ENCODE data around the gene ARNT2. TPM values are rescaled to one million over a fixed set of nuclear protein-coding genes. Genes with fewer than 3 reads are reported as not detected.

Gene ARNT2
- total RNA-seq, 1 experiment from 2014 or later: 16.8 TPM

DNA sequence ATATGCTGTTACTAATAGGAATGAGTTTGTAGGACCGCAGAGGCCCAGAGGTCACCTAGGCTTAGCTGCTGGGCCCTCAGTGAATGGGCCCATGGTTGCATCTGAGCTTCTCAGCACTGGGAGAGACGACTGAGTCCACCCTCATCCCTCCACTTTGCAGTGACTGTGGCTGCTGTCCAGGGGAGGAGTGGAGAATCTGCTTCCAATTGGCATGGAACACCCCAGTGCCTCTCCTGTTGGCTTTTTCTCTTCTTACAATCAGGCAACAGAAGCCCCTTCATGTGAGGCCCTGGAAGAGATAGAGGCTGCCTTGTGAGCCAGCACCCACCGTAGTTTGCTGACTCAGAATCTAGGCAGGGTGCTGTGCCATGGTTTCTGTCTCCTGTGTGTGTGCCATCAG lies 55.6 kb downstream of the ARNT2 start:
- no TSS peak for BruUV-seq (replicated peaks)

GRCh38 chr15:80461356-80462095 lies 57.3 kb downstream of the ARNT2 start:
- intact Hi-C loops (cut with micrococcal nuclease; ENCODE audit: unreplicated experiment): no loop called here
- POLR2A ChIA-PET: no interaction called here
- CTCF ChIA-PET: interaction anchor here (0.5 kb wide), 1 partner anchor 54 kb away, joined by 6 read pairs; no protein-coding TSS in a partner anchor
- ATAC-seq: no peak
- no peak for DNase-seq (ENCODE audit: low read depth, low spot score)
- no peak overlapping the region for H3K4me3 ChIP-seq (ENCODE audit: low read depth in 2 of 2, low read length in 2 of 2)
- in situ Hi-C loops (cut with HindIII; ENCODE audit: low pct_unique_long_range_greater_than_20kb, low sequenced_read_pairs): no loop called here
- no peaks in the 10 kb centered on the region for H3K27me3 ChIP-seq (ENCODE audit: control insufficient read depth, insufficient read depth, low read length)
- no peaks in the 10 kb centered on the region for H3K9me3 ChIP-seq (ENCODE audit: control insufficient read depth, insufficient read depth, low read depth, low read length)
- H3K27ac ChIP-seq (ENCODE audit: low read length): no peak overlapping the region
- BruUV-seq (replicated peaks): no TSS peak
- TF ChIP-seq POLR2AphosphoS5 (IDR thresholded peaks at IDR 0.05; ENCODE audit: low read depth, low read length) (no peak), REST (IDR thresholded peaks at IDR 0.05; ENCODE audit: insufficient read depth in 1 of 2, low read depth in 2 of 2, low read length in 1 of 2) (no peak), SIN3A (IDR thresholded peaks at IDR 0.05; ENCODE audit: borderline replicate concordance, insufficient read depth, low read depth, low read length) (no peak), TCF7L2 (IDR thresholded peaks at IDR 0.05; ENCODE audit: low read depth, low read length) (no peak)
- TF ChIP-seq, protein P1, sequence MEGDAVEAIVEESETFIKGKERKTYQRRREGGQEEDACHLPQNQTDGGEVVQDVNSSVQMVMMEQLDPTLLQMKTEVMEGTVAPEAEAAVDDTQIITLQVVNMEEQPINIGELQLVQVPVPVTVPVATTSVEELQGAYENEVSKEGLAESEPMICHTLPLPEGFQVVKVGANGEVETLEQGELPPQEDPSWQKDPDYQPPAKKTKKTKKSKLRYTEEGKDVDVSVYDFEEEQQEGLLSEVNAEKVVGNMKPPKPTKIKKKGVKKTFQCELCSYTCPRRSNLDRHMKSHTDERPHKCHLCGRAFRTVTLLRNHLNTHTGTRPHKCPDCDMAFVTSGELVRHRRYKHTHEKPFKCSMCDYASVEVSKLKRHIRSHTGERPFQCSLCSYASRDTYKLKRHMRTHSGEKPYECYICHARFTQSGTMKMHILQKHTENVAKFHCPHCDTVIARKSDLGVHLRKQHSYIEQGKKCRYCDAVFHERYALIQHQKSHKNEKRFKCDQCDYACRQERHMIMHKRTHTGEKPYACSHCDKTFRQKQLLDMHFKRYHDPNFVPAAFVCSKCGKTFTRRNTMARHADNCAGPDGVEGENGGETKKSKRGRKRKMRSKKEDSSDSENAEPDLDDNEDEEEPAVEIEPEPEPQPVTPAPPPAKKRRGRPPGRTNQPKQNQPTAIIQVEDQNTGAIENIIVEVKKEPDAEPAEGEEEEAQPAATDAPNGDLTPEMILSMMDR (IDR thresholded peaks at IDR 0.05): no peak
- H3K4me1 ChIP-seq (ENCODE audit: control insufficient read depth, insufficient read depth, low read length): no peaks in the 10 kb centered on the region; the same call in 1 of the 2 replicates
- H3K36me3 ChIP-seq (ENCODE audit: control insufficient read depth, insufficient read depth, low read length): no peaks in the 10 kb centered on the region

More for the DNA sequence above, 55.6 kb downstream of the ARNT2 start:
- intact Hi-C loops (cut with micrococcal nuclease; ENCODE audit: unreplicated experiment) (loop anchor here (5.0 to 10.0 kb wide), 2 partner anchors 105 to 512 kb away; no protein-coding TSS in a partner anchor), in situ Hi-C loops (cut with HindIII; ENCODE audit: low pct_unique_long_range_greater_than_20kb, low sequenced_read_pairs) (no loop called here)
- no peaks in the 10 kb centered on the region for H3K9me3 ChIP-seq (ENCODE audit: control insufficient read depth, insufficient read depth, low read depth, low read length)
- 0 out of 2 replicates have a peak, but pooled peaks cover 2% of the 10 kb centered on the region for H3K27me3 ChIP-seq (ENCODE audit: control insufficient read depth, insufficient read depth, low read length)
- no peaks in the 10 kb centered on the region for H3K36me3 ChIP-seq (ENCODE audit: control insufficient read depth, insufficient read depth, low read length)
- no peak for ATAC-seq
- H3K4me1 ChIP-seq (ENCODE audit: control insufficient read depth, insufficient read depth, low read length): peaks cover 10% of the 10 kb centered on the region
- DNase-seq (ENCODE audit: low read depth, low spot score): no peak
- H3K4me3 ChIP-seq (ENCODE audit: low read depth in 2 of 2, low read length in 2 of 2): no peak overlapping the region
- H3K27ac ChIP-seq (ENCODE audit: low read length): no peak overlapping the region
- ChIA-PET POLR2A (no interaction called here), CTCF (no interaction called here)
- TF ChIP-seq TCF7L2 (IDR thresholded peaks at IDR 0.05; ENCODE audit: low read depth, low read length) (no peak), REST (IDR thresholded peaks at IDR 0.05; ENCODE audit: insufficient read depth in 1 of 2, low read depth in 2 of 2, low read length in 1 of 2) (no peak), POLR2AphosphoS5 (IDR thresholded peaks at IDR 0.05; ENCODE audit: low read depth, low read length) (no peak), SIN3A (IDR thresholded peaks at IDR 0.05; ENCODE audit: borderline replicate concordance, insufficient read depth, low read depth, low read length) (no peak)
- TF ChIP-seq, protein P1 (IDR thresholded peaks at IDR 0.05): no peak
